ENCODE measurements around the gene CD74. TPM values are rescaled to one million over a fixed set of nuclear protein-coding genes. Genes with fewer than 3 reads are reported as not detected.

The CD74 gene
- total RNA-seq, 1 donor from 2014 or later = 1.1 TPM

GRCh38 chr5:150448952-150449516 is 36.3 kb upstream of the CD74 start:
- DNase-seq (ENCODE audit: low read depth) (no peak), FAIRE-seq (no peak)
- H3K36me3 ChIP-seq (ENCODE audit: control insufficient read depth, insufficient read depth, low read length) = peaks cover 33% of the 10 kb centered on the region
- TF ChIP-seq CTCF (IDR thresholded peaks at IDR 0.05; ENCODE audit: insufficient read depth, low read length, severe bottlenecking) = no peak
- no peaks in the 10 kb centered on the region for H3K27me3 ChIP-seq (ENCODE audit: control insufficient read depth, insufficient read depth, low read length)
- H3K4me3 ChIP-seq (ENCODE audit: low read depth, low read length) = peak overlapping the region; percentile 62

- FAIRE-seq = no peak
- no peak for TF ChIP-seq CTCF (IDR thresholded peaks at IDR 0.05; ENCODE audit: insufficient read depth, low read length, severe bottlenecking)
- peaks cover 39% of the 10 kb centered on the region for H3K36me3 ChIP-seq (ENCODE audit: control insufficient read depth, insufficient read depth, low read length)
- no peak for DNase-seq (ENCODE audit: low read depth)
- no peaks in the 10 kb centered on the region for H3K27me3 ChIP-seq (ENCODE audit: control insufficient read depth, insufficient read depth, low read length)
- H3K4me3 ChIP-seq (ENCODE audit: low read depth, low read length) = peak overlapping the region; percentile 62
These were observed 35.6 kb upstream of the CD74 start for GRCh38 chr5:150448334-150448733.

- Histone ChIP-seq H3K27me3 (ENCODE audit: control insufficient read depth, insufficient read depth, low read length) (no peaks in the 10 kb centered on the region), H3K4me3 (ENCODE audit: low read depth, low read length) (no peak overlapping the region), H3K36me3 (ENCODE audit: control insufficient read depth, insufficient read depth, low read length) (peaks cover 39% of the 10 kb centered on the region)
- FAIRE-seq (no peak), DNase-seq (ENCODE audit: low read depth) (no peak)
- TF ChIP-seq CTCF (IDR thresholded peaks at IDR 0.05; ENCODE audit: insufficient read depth, low read length, severe bottlenecking) = no peak
These were observed 34.5 kb upstream of the CD74 start for GRCh38 chr5:150447188-150447587.

- no peak for TF ChIP-seq CTCF (IDR thresholded peaks at IDR 0.05; ENCODE audit: insufficient read depth, low read length, severe bottlenecking)
- peaks cover 39% of the 10 kb centered on the region for H3K36me3 ChIP-seq (ENCODE audit: control insufficient read depth, insufficient read depth, low read length)
These were observed 33.9 kb upstream of the CD74 start for GRCh38 chr5:150446583-150446982.

GRCh38 chr5:150446088-150446487 is 33.4 kb upstream of the CD74 start:
- FAIRE-seq = no peak
- Histone ChIP-seq H3K4me3 (ENCODE audit: low read depth, low read length) (no peak overlapping the region), H3K36me3 (ENCODE audit: control insufficient read depth, insufficient read depth, low read length) (peaks cover 39% of the 10 kb centered on the region), H3K27me3 (ENCODE audit: control insufficient read depth, insufficient read depth, low read length) (no peaks in the 10 kb centered on the region)
- no peak for DNase-seq (ENCODE audit: low read depth)
- no peak for TF ChIP-seq CTCF (IDR thresholded peaks at IDR 0.05; ENCODE audit: insufficient read depth, low read length, severe bottlenecking)

More at GRCh38 chr5:150446583-150446982, 33.9 kb upstream of the CD74 start:
- H3K27me3 ChIP-seq (ENCODE audit: control insufficient read depth, insufficient read depth, low read length) = no peaks in the 10 kb centered on the region
- H3K4me3 ChIP-seq (ENCODE audit: low read depth, low read length) = no peak overlapping the region
- no peak for FAIRE-seq
- no peak for DNase-seq (ENCODE audit: low read depth)

- FAIRE-seq = no peak
- no peak for DNase-seq (ENCODE audit: low read depth)
- no peaks in the 10 kb centered on the region for H3K27me3 ChIP-seq (ENCODE audit: control insufficient read depth, insufficient read depth, low read length)
- TF ChIP-seq CTCF (IDR thresholded peaks at IDR 0.05; ENCODE audit: insufficient read depth, low read length, severe bottlenecking) = no peak
- no peak overlapping the region for H3K4me3 ChIP-seq (ENCODE audit: low read depth, low read length)
- peaks cover 39% of the 10 kb centered on the region for H3K36me3 ChIP-seq (ENCODE audit: control insufficient read depth, insufficient read depth, low read length)
These were observed 32.1 kb upstream of the CD74 start for GRCh38 chr5:150444770-150445169.

Data from bronchial epithelial cell (primary cell).